ENCODE results near the gene NTF4. TPM values are rescaled to one million over a fixed set of nuclear protein-coding genes. Genes with fewer than 3 reads are reported as not detected.
A peak's percentile ranks its signal among the peaks of the same experiment; 100 is the strongest.

Gene NTF4
- total RNA-seq, 1 experiment from 2014 or later, result 10.2 TPM

DNA sequence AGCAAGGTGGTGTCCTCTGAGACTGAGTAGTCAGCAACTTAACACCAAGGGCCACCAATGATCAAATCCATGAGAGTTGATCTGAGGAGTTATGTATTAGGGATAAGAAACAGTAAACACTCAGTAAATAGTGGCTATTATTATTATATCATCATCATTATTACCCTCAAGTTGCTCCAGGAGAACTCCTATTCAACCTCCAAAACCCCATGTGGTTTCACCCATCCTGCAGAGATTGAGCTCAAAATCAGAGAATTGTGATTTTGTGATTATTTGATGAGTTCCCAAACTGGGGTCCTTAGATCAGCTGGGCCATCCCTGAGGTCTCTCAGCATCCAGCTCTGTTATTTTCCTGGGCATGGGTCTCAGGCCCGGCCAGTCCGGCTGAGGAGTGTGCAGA is 3.6 kb downstream of the NTF4 start:
- H3K4me1 Mint-ChIP-seq (ENCODE audit: low read depth, unreplicated experiment), result peaks cover 15% of the 10 kb centered on the region
- ChIA-PET POLR2A (no interaction called here), CTCF (no interaction called here)
- intact Hi-C loops (cut with micrococcal nuclease; ENCODE audit: unreplicated experiment), result no loop called here
- peaks cover 6% of the 10 kb centered on the region for H3K36me3 Mint-ChIP-seq (ENCODE audit: insufficient read depth, unreplicated experiment)
- H3K9me3 Mint-ChIP-seq (ENCODE audit: unreplicated experiment), result no peaks in the 10 kb centered on the region
- BruUV-seq (replicated peaks), result TSS peak; percentile 32
- no peak for DNase-seq
- no peak overlapping the region for H3K27ac Mint-ChIP-seq (ENCODE audit: unreplicated experiment)
- H3K4me3 Mint-ChIP-seq (ENCODE audit: unreplicated experiment), result no peak overlapping the region
- H3K27me3 Mint-ChIP-seq (ENCODE audit: insufficient read depth, unreplicated experiment), result peaks cover 6% of the 10 kb centered on the region
- Histone ChIP-seq H3K4me3 (ENCODE audit: low read depth, low read length) (no peak overlapping the region), H3K4me1 (peaks cover 21% of the 10 kb centered on the region), H3K27me3 (replicated peaks; ENCODE audit: control insufficient read depth, insufficient read depth, low read length) (no peaks in the 10 kb centered on the region), H3K9me3 (no peaks in the 10 kb centered on the region), H3K36me3 (ENCODE audit: control insufficient read depth, insufficient read depth, low read length) (no peaks in the 10 kb centered on the region)
- TF ChIP-seq, protein P1, sequence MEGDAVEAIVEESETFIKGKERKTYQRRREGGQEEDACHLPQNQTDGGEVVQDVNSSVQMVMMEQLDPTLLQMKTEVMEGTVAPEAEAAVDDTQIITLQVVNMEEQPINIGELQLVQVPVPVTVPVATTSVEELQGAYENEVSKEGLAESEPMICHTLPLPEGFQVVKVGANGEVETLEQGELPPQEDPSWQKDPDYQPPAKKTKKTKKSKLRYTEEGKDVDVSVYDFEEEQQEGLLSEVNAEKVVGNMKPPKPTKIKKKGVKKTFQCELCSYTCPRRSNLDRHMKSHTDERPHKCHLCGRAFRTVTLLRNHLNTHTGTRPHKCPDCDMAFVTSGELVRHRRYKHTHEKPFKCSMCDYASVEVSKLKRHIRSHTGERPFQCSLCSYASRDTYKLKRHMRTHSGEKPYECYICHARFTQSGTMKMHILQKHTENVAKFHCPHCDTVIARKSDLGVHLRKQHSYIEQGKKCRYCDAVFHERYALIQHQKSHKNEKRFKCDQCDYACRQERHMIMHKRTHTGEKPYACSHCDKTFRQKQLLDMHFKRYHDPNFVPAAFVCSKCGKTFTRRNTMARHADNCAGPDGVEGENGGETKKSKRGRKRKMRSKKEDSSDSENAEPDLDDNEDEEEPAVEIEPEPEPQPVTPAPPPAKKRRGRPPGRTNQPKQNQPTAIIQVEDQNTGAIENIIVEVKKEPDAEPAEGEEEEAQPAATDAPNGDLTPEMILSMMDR (IDR thresholded peaks at IDR 0.05; ENCODE audit: insufficient read depth in 1 of 2, low read depth in 1 of 2, low read length in 1 of 2, severe bottlenecking in 1 of 2, unreplicated experiment in 1 of 2), result no peak

DNA sequence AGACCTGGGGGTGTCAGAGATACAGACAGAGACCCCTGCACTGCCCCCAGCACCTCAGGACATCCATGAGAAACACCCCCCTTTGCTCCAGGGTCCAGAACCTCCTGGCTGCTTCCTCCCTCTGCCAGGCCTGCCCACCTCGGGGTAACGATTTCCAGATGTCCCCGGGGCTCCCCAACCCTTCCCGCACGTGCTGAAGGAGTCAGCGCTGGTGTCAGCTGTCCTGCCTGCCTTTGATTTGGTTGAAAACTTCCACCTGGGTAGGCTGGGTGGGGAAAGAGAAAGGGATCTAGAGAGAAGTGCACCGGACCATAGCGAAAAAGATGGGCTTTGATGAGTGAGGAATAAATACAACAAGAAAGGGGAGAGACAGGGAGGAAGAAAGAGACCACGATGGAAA is 5.6 kb downstream of the NTF4 start:
- H3K9me3 ChIP-seq, result no peaks in the 10 kb centered on the region
- no TSS peak for BruUV-seq (replicated peaks)
- H3K36me3 ChIP-seq (ENCODE audit: control insufficient read depth, insufficient read depth, low read length), result no peaks in the 10 kb centered on the region
- POLR2A ChIA-PET, result no interaction called here
- no peaks in the 10 kb centered on the region for H3K27me3 ChIP-seq (replicated peaks; ENCODE audit: control insufficient read depth, insufficient read depth, low read length)
- no peak overlapping the region for H3K4me3 ChIP-seq (ENCODE audit: low read depth, low read length)
- peaks cover 8% of the 10 kb centered on the region for H3K4me1 Mint-ChIP-seq (ENCODE audit: low read depth, unreplicated experiment)
- CTCF ChIA-PET, result interaction anchor here (0.6 to 1.7 kb wide), 3 partner anchors 10 to 713 kb away, joined by 4 to 9 read pairs (median 5); no protein-coding TSS in a partner anchor
- TF ChIP-seq, protein P1 (IDR thresholded peaks at IDR 0.05; ENCODE audit: insufficient read depth in 1 of 2, low read depth in 1 of 2, low read length in 1 of 2, severe bottlenecking in 1 of 2, unreplicated experiment in 1 of 2), result no peak
- H3K27ac Mint-ChIP-seq (ENCODE audit: unreplicated experiment), result peak overlapping the region; percentile 54
- H3K36me3 Mint-ChIP-seq (ENCODE audit: insufficient read depth, unreplicated experiment), result peaks cover 6% of the 10 kb centered on the region
- intact Hi-C loops (cut with micrococcal nuclease; ENCODE audit: unreplicated experiment), result no loop called here
- no peaks in the 10 kb centered on the region for H3K9me3 Mint-ChIP-seq (ENCODE audit: unreplicated experiment)
- no peak for DNase-seq
- H3K4me3 Mint-ChIP-seq (ENCODE audit: unreplicated experiment), result no peak overlapping the region
- peaks cover 7% of the 10 kb centered on the region for H3K4me1 ChIP-seq
- H3K27me3 Mint-ChIP-seq (ENCODE audit: insufficient read depth, unreplicated experiment), result peaks cover 6% of the 10 kb centered on the region

DNA sequence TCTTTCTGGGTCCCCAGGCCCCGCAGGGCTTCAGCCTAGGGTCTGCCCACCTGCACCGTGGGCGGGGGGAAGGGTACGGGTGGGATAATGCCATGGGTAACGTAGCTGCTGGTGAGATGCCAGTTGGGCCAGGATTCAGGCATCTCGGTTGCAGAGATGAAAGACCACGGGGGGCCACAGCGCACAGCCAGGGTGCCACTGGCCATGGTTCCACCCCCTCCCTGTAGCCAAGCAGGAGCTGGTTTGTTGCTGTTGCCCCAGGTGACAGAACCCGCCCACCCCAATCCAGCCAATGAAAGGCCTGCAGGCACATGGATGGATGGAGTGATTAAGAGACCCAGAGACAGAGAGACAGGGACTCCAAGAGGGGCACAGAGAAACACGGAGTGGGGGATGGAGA is 6.1 kb downstream of the NTF4 start:
- H3K27me3 ChIP-seq (replicated peaks; ENCODE audit: control insufficient read depth, insufficient read depth, low read length), result no peaks in the 10 kb centered on the region
- TF ChIP-seq, protein P1 (IDR thresholded peaks at IDR 0.05; ENCODE audit: insufficient read depth in 1 of 2, low read depth in 1 of 2, low read length in 1 of 2, severe bottlenecking in 1 of 2, unreplicated experiment in 1 of 2), result no peak
- peaks cover 3% of the 10 kb centered on the region for H3K4me1 ChIP-seq
- no TSS peak for BruUV-seq (replicated peaks)
- Mint-ChIP-seq H3K9me3 (ENCODE audit: unreplicated experiment) (no peaks in the 10 kb centered on the region), H3K27me3 (ENCODE audit: insufficient read depth, unreplicated experiment) (peaks cover 9% of the 10 kb centered on the region), H3K4me1 (ENCODE audit: low read depth, unreplicated experiment) (peaks cover 8% of the 10 kb centered on the region), H3K27ac (ENCODE audit: unreplicated experiment) (peak overlapping the region; percentile 54), H3K4me3 (ENCODE audit: unreplicated experiment) (peak overlapping the region; percentile 73), H3K36me3 (ENCODE audit: insufficient read depth, unreplicated experiment) (peaks cover 6% of the 10 kb centered on the region)
- intact Hi-C loops (cut with micrococcal nuclease; ENCODE audit: unreplicated experiment), result no loop called here
- ChIA-PET CTCF (interaction anchor here (0.6 to 1.7 kb wide), 3 partner anchors 11 to 713 kb away, joined by 4 to 9 read pairs (median 5); no protein-coding TSS in a partner anchor), POLR2A (no interaction called here)
- peak; percentile 62 to 71 for DNase-seq
- no peak overlapping the region for H3K4me3 ChIP-seq (ENCODE audit: low read depth, low read length)
- no peaks in the 10 kb centered on the region for H3K9me3 ChIP-seq
- no peaks in the 10 kb centered on the region for H3K36me3 ChIP-seq (ENCODE audit: control insufficient read depth, insufficient read depth, low read length)

All from Caco-2 (cell line).